ENCODE measurements around the gene RYR3. TPM values are rescaled to one million over a fixed set of nuclear protein-coding genes. Genes with fewer than 3 reads are reported as not detected.

RYR3 gene
- total RNA-seq, 1 experiment from 2014 or later: not detected

DNA sequence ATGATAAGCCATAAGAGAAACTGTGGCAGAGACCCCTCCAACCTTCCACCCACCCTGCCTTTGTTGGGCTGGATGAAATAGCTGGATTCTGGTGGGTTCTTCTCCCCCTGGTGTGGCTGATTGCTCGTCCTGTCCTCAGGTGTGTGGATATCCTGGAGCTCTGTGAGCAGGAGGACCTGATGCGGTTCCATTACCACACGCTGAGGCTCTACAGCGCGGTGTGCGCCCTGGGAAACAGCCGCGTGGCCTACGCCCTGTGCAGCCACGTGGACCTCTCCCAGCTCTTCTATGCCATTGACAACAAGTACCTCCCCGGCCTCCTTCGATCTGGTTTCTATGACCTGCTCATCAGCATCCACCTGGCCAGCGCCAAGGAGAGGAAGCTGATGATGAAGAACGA is 351.2 kb downstream of the RYR3 start:
- H3K4me1 ChIP-seq (ENCODE audit: insufficient read depth, low read length, poor library complexity, severe bottlenecking): no peaks in the 10 kb centered on the region
- no peak for DNase-seq (ENCODE audit: low spot score)
- POLR2A ChIA-PET (ENCODE audit: low non-redundant PET): no interaction called here
- H3K27ac ChIP-seq (ENCODE audit: low read depth, low read length, poor library complexity, severe bottlenecking): no peak overlapping the region
- BruUV-seq (replicated peaks): no TSS peak
- TF ChIP-seq EZH2 (IDR thresholded peaks at IDR 0.05; ENCODE audit: borderline replicate concordance, low read depth, low read length, poor library complexity, severe bottlenecking): no peak
- TF ChIP-seq, protein P1, sequence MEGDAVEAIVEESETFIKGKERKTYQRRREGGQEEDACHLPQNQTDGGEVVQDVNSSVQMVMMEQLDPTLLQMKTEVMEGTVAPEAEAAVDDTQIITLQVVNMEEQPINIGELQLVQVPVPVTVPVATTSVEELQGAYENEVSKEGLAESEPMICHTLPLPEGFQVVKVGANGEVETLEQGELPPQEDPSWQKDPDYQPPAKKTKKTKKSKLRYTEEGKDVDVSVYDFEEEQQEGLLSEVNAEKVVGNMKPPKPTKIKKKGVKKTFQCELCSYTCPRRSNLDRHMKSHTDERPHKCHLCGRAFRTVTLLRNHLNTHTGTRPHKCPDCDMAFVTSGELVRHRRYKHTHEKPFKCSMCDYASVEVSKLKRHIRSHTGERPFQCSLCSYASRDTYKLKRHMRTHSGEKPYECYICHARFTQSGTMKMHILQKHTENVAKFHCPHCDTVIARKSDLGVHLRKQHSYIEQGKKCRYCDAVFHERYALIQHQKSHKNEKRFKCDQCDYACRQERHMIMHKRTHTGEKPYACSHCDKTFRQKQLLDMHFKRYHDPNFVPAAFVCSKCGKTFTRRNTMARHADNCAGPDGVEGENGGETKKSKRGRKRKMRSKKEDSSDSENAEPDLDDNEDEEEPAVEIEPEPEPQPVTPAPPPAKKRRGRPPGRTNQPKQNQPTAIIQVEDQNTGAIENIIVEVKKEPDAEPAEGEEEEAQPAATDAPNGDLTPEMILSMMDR (conservative IDR thresholded peaks at IDR 0.05; ENCODE audit: low read depth, low read length): no peak
- no peaks in the 10 kb centered on the region for H3K36me3 ChIP-seq (ENCODE audit: insufficient read depth, low read length, poor library complexity, severe bottlenecking)
- H3K4me3 ChIP-seq (ENCODE audit: low read depth, low read length, poor library complexity, severe bottlenecking): no peak overlapping the region
- intact Hi-C loops (cut with micrococcal nuclease; ENCODE audit: unreplicated experiment): no loop called here
- CTCF ChIA-PET: no interaction called here
- H3K9me3 ChIP-seq (ENCODE audit: low read depth, low read length, poor library complexity, severe bottlenecking): no peaks in the 10 kb centered on the region
- H3K27me3 ChIP-seq (replicated peaks; ENCODE audit: insufficient read depth, low read depth, low read length, poor library complexity): no peaks in the 10 kb centered on the region

DNA sequence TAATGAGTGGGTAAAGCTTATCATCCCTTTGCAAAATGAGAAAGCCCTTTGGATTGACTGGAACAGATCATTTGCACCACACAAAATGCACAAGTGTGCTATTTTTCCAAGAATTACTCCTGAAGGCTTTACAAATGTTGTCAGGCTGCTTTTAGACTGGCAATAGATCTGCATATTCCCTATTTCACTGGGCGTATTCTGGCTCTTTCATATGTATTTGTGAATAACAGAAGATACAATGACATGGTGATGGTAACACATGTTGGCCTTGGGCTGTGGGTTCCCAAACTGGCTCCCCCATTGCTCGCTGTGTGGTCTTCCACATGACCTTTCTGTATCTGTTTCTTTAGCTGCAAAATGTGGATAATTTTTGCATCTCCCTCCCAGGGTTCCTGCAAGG is 354.2 kb downstream of the RYR3 start:
- BruUV-seq (replicated peaks): no TSS peak
- no peaks in the 10 kb centered on the region for H3K4me1 ChIP-seq (ENCODE audit: insufficient read depth, low read length, poor library complexity, severe bottlenecking)
- H3K27me3 ChIP-seq (replicated peaks; ENCODE audit: insufficient read depth, low read depth, low read length, poor library complexity): peaks cover 11% of the 10 kb centered on the region
- intact Hi-C loops (cut with micrococcal nuclease; ENCODE audit: unreplicated experiment): no loop called here
- ChIA-PET CTCF (no interaction called here), POLR2A (ENCODE audit: low non-redundant PET) (no interaction called here)
- TF ChIP-seq EZH2 (IDR thresholded peaks at IDR 0.05; ENCODE audit: borderline replicate concordance, low read depth, low read length, poor library complexity, severe bottlenecking): no peak
- H3K27ac ChIP-seq (ENCODE audit: low read depth, low read length, poor library complexity, severe bottlenecking): no peak overlapping the region
- H3K36me3 ChIP-seq (ENCODE audit: insufficient read depth, low read length, poor library complexity, severe bottlenecking): no peaks in the 10 kb centered on the region
- no peaks in the 10 kb centered on the region for H3K9me3 ChIP-seq (ENCODE audit: low read depth, low read length, poor library complexity, severe bottlenecking)
- H3K4me3 ChIP-seq (ENCODE audit: low read depth, low read length, poor library complexity, severe bottlenecking): no peak overlapping the region
- DNase-seq (ENCODE audit: low spot score): no peak

GRCh38 chr15:33670567-33670966 is 359.8 kb downstream of the RYR3 start:
- Histone ChIP-seq H3K9me3 (ENCODE audit: low read depth, low read length, poor library complexity, severe bottlenecking) (no peaks in the 10 kb centered on the region), H3K4me1 (ENCODE audit: insufficient read depth, low read length, poor library complexity, severe bottlenecking) (no peaks in the 10 kb centered on the region), H3K36me3 (ENCODE audit: insufficient read depth, low read length, poor library complexity, severe bottlenecking) (no peaks in the 10 kb centered on the region), H3K27me3 (replicated peaks; ENCODE audit: insufficient read depth, low read depth, low read length, poor library complexity) (peaks cover 41% of the 10 kb centered on the region), H3K4me3 (ENCODE audit: low read depth, low read length, poor library complexity, severe bottlenecking) (no peak overlapping the region), H3K27ac (ENCODE audit: low read depth, low read length, poor library complexity, severe bottlenecking) (no peak overlapping the region)
- TF ChIP-seq, protein P1 (conservative IDR thresholded peaks at IDR 0.05; ENCODE audit: low read depth, low read length): no peak
- TF ChIP-seq EZH2 (IDR thresholded peaks at IDR 0.05; ENCODE audit: borderline replicate concordance, low read depth, low read length, poor library complexity, severe bottlenecking): no peak
- no peak for DNase-seq (ENCODE audit: low spot score)
- intact Hi-C loops (cut with micrococcal nuclease; ENCODE audit: unreplicated experiment): no loop called here
- POLR2A ChIA-PET (ENCODE audit: low non-redundant PET): no interaction called here
- CTCF ChIA-PET: no interaction called here
- no TSS peak for BruUV-seq (replicated peaks)

DNA sequence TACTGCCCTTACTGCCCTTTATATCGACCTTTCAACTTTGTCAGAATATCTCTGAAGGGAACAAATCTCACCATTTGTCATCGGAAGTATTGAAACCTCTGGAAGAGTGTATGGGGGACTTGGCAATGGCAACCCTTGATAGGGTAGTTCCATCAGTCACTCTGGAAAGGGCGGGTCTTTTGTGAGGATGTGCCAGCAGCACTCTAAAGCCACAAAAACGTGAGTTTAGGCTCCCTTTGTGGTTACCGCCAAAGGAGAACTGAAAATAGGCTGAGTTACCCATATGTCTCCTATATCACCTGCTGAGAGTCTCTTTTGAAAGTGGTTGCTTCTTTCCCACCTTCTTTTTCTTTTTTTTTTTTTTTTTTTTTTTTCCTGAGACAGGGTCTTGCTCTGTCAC is 360.7 kb downstream of the RYR3 start:
- POLR2A ChIA-PET (ENCODE audit: low non-redundant PET): no interaction called here
- CTCF ChIA-PET: no interaction called here
- BruUV-seq (replicated peaks): no TSS peak

More for the DNA sequence above, 360.7 kb downstream of the RYR3 start:
- DNase-seq (ENCODE audit: low spot score): no peak
- Histone ChIP-seq H3K4me1 (ENCODE audit: insufficient read depth, low read length, poor library complexity, severe bottlenecking) (no peaks in the 10 kb centered on the region), H3K4me3 (ENCODE audit: low read depth, low read length, poor library complexity, severe bottlenecking) (no peak overlapping the region), H3K36me3 (ENCODE audit: insufficient read depth, low read length, poor library complexity, severe bottlenecking) (no peaks in the 10 kb centered on the region), H3K27me3 (replicated peaks; ENCODE audit: insufficient read depth, low read depth, low read length, poor library complexity) (peaks cover 48% of the 10 kb centered on the region), H3K9me3 (ENCODE audit: low read depth, low read length, poor library complexity, severe bottlenecking) (no peaks in the 10 kb centered on the region), H3K27ac (ENCODE audit: low read depth, low read length, poor library complexity, severe bottlenecking) (no peak overlapping the region)
- no peak for TF ChIP-seq EZH2 (IDR thresholded peaks at IDR 0.05; ENCODE audit: borderline replicate concordance, low read depth, low read length, poor library complexity, severe bottlenecking)
- TF ChIP-seq, protein P1 (conservative IDR thresholded peaks at IDR 0.05; ENCODE audit: low read depth, low read length): no peak
- intact Hi-C loops (cut with micrococcal nuclease; ENCODE audit: unreplicated experiment): no loop called here

Measured in A673 (cell line).